Transverse colon (tissue), 4 donors: ENCODE data around the gene HDLBP. TPM values are rescaled to one million over a fixed set of nuclear protein-coding genes. Genes with fewer than 3 reads are reported as not detected.

Experiments used
- DNase-seq: peaks from one replicate; pipeline ENCODE4 v3.0.0-alpha.2; 2019
- H3K27ac ChIP-seq, 4 donors: fragments of 200-600 bp; sonication (generic); 2 replicates each; pipeline ENCODE4 v1.5.1; 2016 to 2018; ENCODE audit warnings: inconsistent platforms in 4 of 4
- H3K27me3 ChIP-seq: fragments of 200-600 bp; sonication (generic); 2 replicates; pipeline ENCODE4 v1.5.1; 2017; ENCODE audit warnings: inconsistent platforms
- H3K36me3 ChIP-seq, 4 donors: fragments of 200-600 bp; sonication (generic); 2 replicates each; pipeline ENCODE4 v1.5.1; 2017 to 2019; ENCODE audit warnings: inconsistent platforms in 4 of 4
- H3K4me1 ChIP-seq, 4 donors: fragments of 200-600 bp; sonication (generic); 2 replicates each; pipeline ENCODE4 v1.5.1; 2017 to 2020; ENCODE audit warnings: inconsistent platforms in 4 of 4
- H3K4me3 ChIP-seq, 4 donors: fragments of 200-600 bp; sonication (generic); 1 replicate in 1 of 4; 2 replicates in 3 of 4; pipeline versions ENCODE4 v1.5.1 to v1.6.1; 2017 to 2019; ENCODE audit warnings: inconsistent platforms in 4 of 4
- H3K9me3 ChIP-seq, 2 donors: fragments of 200-600 bp; sonication (generic); 2 replicates each; pipeline ENCODE4 v1.5.1; 2017 to 2019; ENCODE audit warnings: inconsistent platforms in 2 of 2
- EP300 ChIP-seq: sonication (generic); formaldehyde crosslinking; IDR thresholded peaks from one replicate; pipeline ENCODE4 v1.6.1; 2017; ENCODE audit warnings: antibody characterized with exemption, low read depth
- POLR2A ChIP-seq: fragments of 450-650 bp; IDR thresholded peaks from one replicate; pipeline ENCODE4 v1.6.1; 2016; ENCODE audit warnings: antibody characterized with exemption, mild to moderate bottlenecking, moderate library complexity
- POLR2AphosphoS5 ChIP-seq, 3 donors: sonication (generic); formaldehyde crosslinking; IDR thresholded peaks; one replicate each; pipeline ENCODE4 v1.6.1; 2016; ENCODE audit warnings: antibody characterized with exemption in 3 of 3
- WGBS, 2 donors: methylation state at CpG; one replicate each; pipeline ENCODE4 v1.1.5; 2018; ENCODE audit warnings: low coverage in 1 of 2; 5-methylcytosine and 5-hydroxymethylcytosine counted together
- in situ Hi-C, 4 donors: fragments of 200-750 bp; cut with MboI; loops; one replicate each; pipeline versions ENCODE4 v1.15.0 to v1.15.1; 2017; ENCODE audit warnings: low sequenced_read_pairs in 3 of 4, low pct_ligation_motif_present in 1 of 4, low pct_unique_long_range_greater_than_20kb in 1 of 4
- intact Hi-C: fragments of 100-400 bp; cut with DNase I; formaldehyde crosslinking; loops from one replicate; pipeline ENCODE4 v1.15.1; 2023; ENCODE audit warnings: low total_unique reads
- total RNA-seq, 4 donors: library from RNA; depleted of rRNA; stranded (reverse); fragments of >200 nt; gene quantifications; one replicate each; pipeline ENCODE4 v1.1.0, GENCODE V29; 2016
- TF ChIP-seq, protein P1 (sequence below), 5 experiments: fragments of 200-600 bp in 3 of 5; fragments of 450-650 bp in 2 of 5; sonication (generic) in 3 of 5; IDR thresholded peaks; 1 replicate in 2 of 5; 2 replicates in 3 of 5; pipeline ENCODE4 v1.5.1; 2016 to 2017; ENCODE audit warnings: antibody characterized with exemption in 5 of 5, inconsistent platforms in 3 of 5, mild to moderate bottlenecking in 2 of 5, moderate library complexity in 1 of 5

The HDLBP gene
- total RNA-seq, 4 donors from 2014 or later: 168 to 1,885 (median 314) TPM

DNA sequence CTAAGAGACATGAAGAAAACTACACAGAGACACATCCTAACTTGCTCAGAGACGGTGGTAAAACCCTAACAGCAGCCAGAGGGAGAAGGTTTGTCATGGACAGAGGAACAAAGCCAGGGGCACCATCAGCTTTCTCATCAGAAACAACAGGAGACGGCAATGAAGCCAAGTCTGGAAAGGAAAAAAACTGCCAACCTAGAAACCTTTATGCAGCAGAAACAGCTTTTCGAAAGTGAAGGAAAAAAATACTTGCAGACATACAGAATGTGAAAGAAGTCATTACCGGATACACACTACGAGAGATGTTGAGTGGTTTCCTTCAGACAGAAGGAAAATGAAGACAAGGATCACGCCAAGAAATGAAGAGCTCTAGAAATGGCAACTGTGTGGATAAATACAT lies 71.1 kb downstream of the HDLBP start:
- Histone ChIP-seq H3K27ac (no peak overlapping the region), H3K9me3 (no peaks in the 10 kb centered on the region), H3K4me3 (no peak overlapping the region), H3K27me3 (no peaks in the 10 kb centered on the region), H3K36me3 (peaks cover 0 to 99% (median 46%) of the 10 kb centered on the region in 4 donors), H3K4me1 (no peaks in the 10 kb centered on the region)
- DNase-seq: no peak
- WGBS, 2 donors: 92 to 96% methylated on average over 5 to 6 of the region's 6 CpGs
- in situ Hi-C loops: no loop called here
- intact Hi-C loops: no loop called here
- TF ChIP-seq POLR2AphosphoS5 (IDR thresholded peaks at IDR 0.05) (no peak), EP300 (no peak)

DNA sequence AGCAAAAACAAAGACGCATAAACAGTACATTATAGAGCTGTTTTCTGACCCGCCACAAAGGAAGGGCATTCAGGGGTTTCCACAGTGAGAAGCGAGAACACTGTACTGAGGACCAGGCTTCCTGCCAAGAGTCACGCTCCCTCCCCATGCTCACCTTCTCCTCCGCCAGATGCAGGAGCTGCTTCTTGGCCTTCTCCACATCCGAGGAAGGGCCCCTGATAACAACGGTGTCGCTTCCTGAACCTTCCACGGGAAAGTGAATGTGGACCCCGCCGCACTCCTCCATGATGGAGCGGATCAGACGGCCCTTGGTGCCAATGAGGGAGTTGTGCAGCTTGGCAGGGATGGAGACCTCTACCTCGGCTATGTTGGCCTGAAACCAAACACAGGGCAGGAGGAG lies 73.2 kb downstream of the HDLBP start:
- 88 to 95% methylated on average over 10 to 14 of the region's 14 CpGs for WGBS, 2 donors
- in situ Hi-C loops: no loop called here
- H3K9me3 ChIP-seq: no peaks in the 10 kb centered on the region

DNA sequence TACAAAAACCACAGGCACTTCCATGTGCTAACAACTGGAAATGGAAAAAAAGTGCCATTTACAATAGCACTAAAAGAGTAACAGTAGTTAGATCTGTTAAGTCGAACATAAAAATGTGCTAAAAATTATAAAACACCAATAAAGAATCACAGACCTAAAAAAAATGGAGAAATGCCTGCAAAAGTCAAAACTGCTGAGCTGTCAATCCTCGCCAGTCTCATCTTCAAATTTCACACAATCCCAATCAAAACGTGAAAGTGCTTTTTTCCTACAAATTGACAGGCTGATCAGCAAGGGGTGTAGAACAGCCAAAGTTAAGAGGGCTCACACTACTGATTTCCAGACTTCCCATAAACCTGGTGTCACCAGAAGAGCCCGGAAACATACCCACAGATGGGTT lies 73.8 kb downstream of the HDLBP start:
- H3K36me3 ChIP-seq: peaks cover 0 to 99% (median 46%) of the 10 kb centered on the region in 4 donors
- H3K4me1 ChIP-seq: no peaks in the 10 kb centered on the region
- intact Hi-C loops: no loop called here
- no peak for DNase-seq
- no peaks in the 10 kb centered on the region for H3K9me3 ChIP-seq
- H3K27me3 ChIP-seq: no peaks in the 10 kb centered on the region
- H3K4me3 ChIP-seq: no peak overlapping the region
- TF ChIP-seq POLR2A (no peak), EP300 (no peak), POLR2AphosphoS5 (IDR thresholded peaks at IDR 0.05) (no peak)
- H3K27ac ChIP-seq: no peak overlapping the region
- WGBS, 2 donors: 83 to 100% methylated on average over 3 to 4 of the region's 4 CpGs
- in situ Hi-C loops: no loop called here

More for the DNA sequence above, 73.2 kb downstream of the HDLBP start:
- Histone ChIP-seq H3K4me3 (no peak overlapping the region), H3K36me3 (peaks cover 0 to 99% (median 46%) of the 10 kb centered on the region in 4 donors), H3K4me1 (no peaks in the 10 kb centered on the region), H3K27ac (no peak overlapping the region), H3K27me3 (no peaks in the 10 kb centered on the region)
- intact Hi-C loops: no loop called here
- no peak for TF ChIP-seq POLR2AphosphoS5 (IDR thresholded peaks at IDR 0.05)
- TF ChIP-seq, protein P1, sequence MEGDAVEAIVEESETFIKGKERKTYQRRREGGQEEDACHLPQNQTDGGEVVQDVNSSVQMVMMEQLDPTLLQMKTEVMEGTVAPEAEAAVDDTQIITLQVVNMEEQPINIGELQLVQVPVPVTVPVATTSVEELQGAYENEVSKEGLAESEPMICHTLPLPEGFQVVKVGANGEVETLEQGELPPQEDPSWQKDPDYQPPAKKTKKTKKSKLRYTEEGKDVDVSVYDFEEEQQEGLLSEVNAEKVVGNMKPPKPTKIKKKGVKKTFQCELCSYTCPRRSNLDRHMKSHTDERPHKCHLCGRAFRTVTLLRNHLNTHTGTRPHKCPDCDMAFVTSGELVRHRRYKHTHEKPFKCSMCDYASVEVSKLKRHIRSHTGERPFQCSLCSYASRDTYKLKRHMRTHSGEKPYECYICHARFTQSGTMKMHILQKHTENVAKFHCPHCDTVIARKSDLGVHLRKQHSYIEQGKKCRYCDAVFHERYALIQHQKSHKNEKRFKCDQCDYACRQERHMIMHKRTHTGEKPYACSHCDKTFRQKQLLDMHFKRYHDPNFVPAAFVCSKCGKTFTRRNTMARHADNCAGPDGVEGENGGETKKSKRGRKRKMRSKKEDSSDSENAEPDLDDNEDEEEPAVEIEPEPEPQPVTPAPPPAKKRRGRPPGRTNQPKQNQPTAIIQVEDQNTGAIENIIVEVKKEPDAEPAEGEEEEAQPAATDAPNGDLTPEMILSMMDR (IDR thresholded peaks at IDR 0.05): no peak
- TF ChIP-seq EP300: no peak
- no peak for TF ChIP-seq POLR2A
- no peak for DNase-seq

DNA sequence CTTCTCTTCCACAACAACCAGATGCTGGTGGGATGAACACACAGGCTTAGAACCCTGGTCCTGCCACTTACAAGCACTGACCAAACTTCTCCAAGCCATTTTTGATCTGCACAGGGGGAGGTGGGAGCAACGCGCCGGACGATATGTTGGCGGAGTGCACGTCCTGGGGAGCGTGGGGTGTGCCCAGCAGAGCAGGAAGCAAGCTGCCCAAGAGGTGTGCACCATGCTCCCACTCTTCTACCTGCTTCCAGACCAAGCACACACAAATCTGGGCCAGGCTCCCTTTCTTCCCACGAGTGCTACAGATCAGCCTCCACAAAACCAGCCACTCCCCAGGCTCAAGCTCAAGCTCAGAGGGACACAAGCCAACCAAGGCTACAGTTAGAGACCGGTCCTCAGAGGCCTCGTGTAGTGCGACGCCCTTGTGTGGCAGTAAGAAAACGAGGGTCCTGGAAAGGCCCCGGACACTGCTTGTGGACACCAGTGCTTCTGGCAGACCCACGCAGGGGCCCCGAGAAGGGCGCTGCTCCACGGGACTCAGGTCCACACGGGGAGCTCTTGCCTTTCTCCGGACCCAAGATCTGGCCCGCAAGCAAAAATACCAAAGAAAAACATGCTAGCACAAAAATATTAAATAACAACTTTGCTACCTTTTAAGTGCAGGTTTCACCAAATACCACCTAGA lies 75.0 kb downstream of the HDLBP start:
- H3K9me3 ChIP-seq: no peaks in the 10 kb centered on the region
- no peak for TF ChIP-seq POLR2A
- TF ChIP-seq, protein P1 (IDR thresholded peaks at IDR 0.05): no peak
- no peak for TF ChIP-seq POLR2AphosphoS5 (IDR thresholded peaks at IDR 0.05)
- TF ChIP-seq EP300: no peak
- no peaks in the 10 kb centered on the region for H3K27me3 ChIP-seq
- 90 to 95% methylated on average over 3 to 21 of the region's 21 CpGs for WGBS, 2 donors
- no peaks in the 10 kb centered on the region for H3K4me1 ChIP-seq
- in situ Hi-C loops (no loop called here), intact Hi-C loops (no loop called here)
- peaks cover 0 to 98% (median 49%) of the 10 kb centered on the region in 4 donors for H3K36me3 ChIP-seq
- H3K27ac ChIP-seq: no peak overlapping the region
- no peak overlapping the region for H3K4me3 ChIP-seq
- DNase-seq: no peak

DNA sequence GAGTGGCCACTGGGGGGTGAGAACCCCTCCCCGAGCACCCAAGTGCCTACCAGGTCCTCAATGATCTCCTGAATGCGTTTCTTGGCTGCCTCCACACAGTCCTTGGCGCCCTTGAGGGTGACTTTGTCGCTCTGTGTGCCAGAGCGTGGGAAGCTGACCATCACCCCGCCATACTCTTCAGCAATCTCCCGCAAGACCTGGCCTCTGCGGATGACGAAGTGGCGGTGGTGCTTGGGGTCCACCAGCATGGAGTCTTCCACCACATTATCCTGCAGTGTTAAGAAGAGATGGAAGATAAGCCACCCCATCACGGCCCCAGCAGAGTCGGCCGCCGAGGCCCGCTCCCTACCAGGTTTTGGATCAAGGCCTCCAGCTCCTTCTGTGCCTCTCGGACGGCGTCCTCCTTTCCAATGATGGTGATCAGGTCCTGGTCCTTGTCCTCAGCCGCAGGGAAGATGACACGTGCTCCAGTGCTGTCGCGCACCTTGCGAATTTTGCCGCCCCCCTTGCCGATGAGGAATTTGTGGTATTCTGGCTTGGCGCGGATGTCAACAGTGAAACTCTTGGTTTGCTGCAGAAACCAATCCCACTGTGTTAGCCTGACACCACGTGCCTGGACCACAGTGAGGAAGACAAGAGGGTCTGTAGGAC lies 75.8 kb downstream of the HDLBP start:
- intact Hi-C loops: no loop called here
- no peaks in the 10 kb centered on the region for H3K4me1 ChIP-seq
- H3K27me3 ChIP-seq: no peaks in the 10 kb centered on the region
- no peak for DNase-seq
- TF ChIP-seq, protein P1 (IDR thresholded peaks at IDR 0.05): no peak
- no peak for TF ChIP-seq POLR2AphosphoS5 (IDR thresholded peaks at IDR 0.05)
- TF ChIP-seq EP300: no peak
- no peak for TF ChIP-seq POLR2A
- in situ Hi-C loops: no loop called here
- peaks cover 0 to 98% (median 50%) of the 10 kb centered on the region in 4 donors for H3K36me3 ChIP-seq
- H3K27ac ChIP-seq: no peak overlapping the region
- WGBS, 2 donors: 96 to 97% methylated on average over 4 to 27 of the region's 28 CpGs
- no peak overlapping the region for H3K4me3 ChIP-seq
- no peaks in the 10 kb centered on the region for H3K9me3 ChIP-seq
